Liver (tissue), 9 donors: ENCODE measurements around the gene GNPTAB. TPM values are rescaled to one million over a fixed set of nuclear protein-coding genes. Genes with fewer than 3 reads are reported as not detected.

Experiments
- DNase-seq: peaks from one replicate; pipeline ENCODE4 v3.0.0-alpha.2; 2017; ENCODE audit warnings: low spot score
- H3K27ac ChIP-seq, 2 donors: one replicate each; pipeline ENCODE4 v1.7.0; 2013; ENCODE audit warnings: inconsistent platforms in 2 of 2, low read length in 2 of 2, control low read depth in 1 of 2, low read depth in 1 of 2, mild to moderate bottlenecking in 1 of 2
- H3K27me3 ChIP-seq, 4 donors: one replicate each; pipeline versions ENCODE4 v1.6.1 to v1.7.0; 2013; ENCODE audit warnings: low read length in 3 of 4, inconsistent platforms in 1 of 4, mild to moderate bottlenecking in 1 of 4, moderate library complexity in 1 of 4; ENCODE audit not compliant: control insufficient read depth in 4 of 4, insufficient read depth in 4 of 4
- H3K36me3 ChIP-seq, 4 donors: one replicate each; pipeline versions ENCODE4 v1.6.1 to v1.7.0; 2013; ENCODE audit warnings: low read length in 3 of 4, mild to moderate bottlenecking in 3 of 4, low read depth in 1 of 4, moderate library complexity in 1 of 4; ENCODE audit not compliant: control insufficient read depth in 4 of 4, insufficient read depth in 3 of 4
- H3K4me1 ChIP-seq, 4 donors: one replicate each; pipeline versions ENCODE4 v1.6.1 to v1.7.0; 2013; ENCODE audit warnings: low read length in 3 of 4, mild to moderate bottlenecking in 3 of 4, moderate library complexity in 1 of 4; ENCODE audit not compliant: control insufficient read depth in 4 of 4, insufficient read depth in 4 of 4
- H3K4me3 ChIP-seq, 3 donors: one replicate each; pipeline versions ENCODE4 v1.6.1 to v1.7.0; 2013; ENCODE audit warnings: low read length in 3 of 3, control low read depth in 1 of 3, low read depth in 1 of 3, mild to moderate bottlenecking in 1 of 3
- H3K9ac ChIP-seq, 2 donors: one replicate each; pipeline ENCODE4 v1.7.0; 2013; ENCODE audit warnings: low read length in 2 of 2, mild to moderate bottlenecking in 2 of 2, moderate library complexity in 2 of 2, control low read depth in 1 of 2, low read depth in 1 of 2
- H3K9me3 ChIP-seq, 4 donors: one replicate each; pipeline versions ENCODE4 v1.6.1 to v1.7.0; 2013; ENCODE audit warnings: low read length in 3 of 4; ENCODE audit not compliant: control insufficient read depth in 4 of 4
- FOXA1 ChIP-seq: IDR thresholded peaks from 2 replicates; pipeline ENCODE4 v1.6.1; 2016; ENCODE audit warnings: antibody characterized with exemption
- HNF4G ChIP-seq: IDR thresholded peaks from 2 replicates; pipeline ENCODE4 v1.6.1; 2016; ENCODE audit warnings: antibody characterized with exemption
- JUND ChIP-seq, 2 donors: IDR thresholded peaks; 2 replicates each; pipeline ENCODE4 v1.6.1; 2016; ENCODE audit warnings: antibody characterized with exemption in 2 of 2
- RXRA ChIP-seq, 2 donors: IDR thresholded peaks; 2 replicates each; pipeline ENCODE4 v1.6.1; 2017 to 2018; ENCODE audit warnings: antibody characterized with exemption in 2 of 2, mild to moderate bottlenecking in 1 of 2
- SP1 ChIP-seq: IDR thresholded peaks from 2 replicates; pipeline ENCODE4 v1.6.1; 2018; ENCODE audit warnings: antibody characterized with exemption, mild to moderate bottlenecking
- WGBS: extraction: QIAGEN DNeasy Blood & Tissue Kit; methylation state at CpG from one replicate; pipeline ENCODE4 v1.1.7; 2013; 5-methylcytosine and 5-hydroxymethylcytosine counted together
- polyA plus RNA-seq, 2 donors: library from polyadenylated mRNA; stranded (reverse) in 1 of 2; unstranded in 1 of 2; fragments of 200-250 nt in 1 of 2; fragments of >200 nt in 1 of 2; fragmentation: Nextera tagmentation in 1 of 2; extraction: Ambion mirVana in 1 of 2; gene quantifications; one replicate each; pipeline versions ENCODE4 v1.2.1 to v1.2.3, GENCODE V29; 2013 to 2015
- total RNA-seq, 2 donors: library from RNA; depleted of rRNA; stranded (reverse); fragments of >200 nt; gene quantifications; one replicate each; pipeline ENCODE4 v1.2.3, GENCODE V29; 2014
- TF ChIP-seq, protein P1 (sequence below): fragments of 150-350 bp; IDR thresholded peaks from 2 replicates; pipeline ENCODE4 v1.5.1; 2017; ENCODE audit warnings: improper control_type of control experiment, low read depth, low read length; ENCODE audit not compliant: missing input control
- TF ChIP-seq, protein P2 (sequence below): IDR thresholded peaks from 2 replicates; pipeline ENCODE4 v1.6.1; 2016; ENCODE audit warnings: antibody characterized with exemption
- TF ChIP-seq, protein P3 (sequence below): IDR thresholded peaks from 2 replicates; pipeline ENCODE4 v1.6.1; 2016; ENCODE audit warnings: antibody characterized with exemption
- TF ChIP-seq, protein P4 (sequence below): IDR thresholded peaks from 2 replicates; pipeline ENCODE4 v1.6.1; 2016; ENCODE audit warnings: antibody characterized with exemption, mild to moderate bottlenecking
- donor health status: healthy.
- donor health status: healthy.
- donor health status: healthy.
- donor health status: healthy.
- donor health status: healthy.

Gene GNPTAB
- total and polyA plus RNA-seq, 4 donors, result 4.6 to 11.1 (median 7.7) TPM

DNA sequence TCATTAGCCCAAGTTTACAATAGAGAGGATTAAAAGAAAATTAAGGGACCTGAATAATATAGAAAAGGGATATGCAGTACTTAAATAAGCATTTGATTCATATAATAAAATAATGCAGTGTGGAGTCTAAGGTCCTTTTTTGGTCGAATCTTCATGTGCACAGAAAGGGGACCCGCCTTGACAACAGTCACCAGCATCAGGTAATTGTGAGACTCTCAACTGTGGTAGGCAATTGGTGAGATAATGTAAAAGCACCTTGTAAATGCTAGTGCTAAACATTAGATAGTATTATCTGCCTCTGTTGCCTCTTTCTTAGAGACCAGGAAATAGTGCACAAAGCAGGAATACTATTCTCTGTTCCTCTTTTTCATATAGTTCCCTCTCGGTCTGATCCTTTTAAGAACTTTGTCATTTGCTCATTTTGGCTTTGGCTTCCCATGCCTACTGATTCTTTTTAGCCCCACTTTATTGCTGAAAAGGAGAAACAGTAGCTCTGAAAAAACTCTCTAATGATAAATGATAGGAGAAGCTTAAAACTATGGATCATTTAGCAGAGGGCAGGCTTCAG lies 115.8 kb downstream of the GNPTAB start:
- H3K4me1 ChIP-seq, result peaks cover 4 to 59% (median 38%) of the 10 kb centered on the region in 4 donors
- H3K9ac ChIP-seq, result peak overlapping the region in 1 of 2 donors; percentile 13
- H3K9me3 ChIP-seq, result no peaks in the 10 kb centered on the region
- no peak for DNase-seq
- no peak overlapping the region for H3K4me3 ChIP-seq
- 69% methylated on average over 3 of the region's 3 CpGs for WGBS
- H3K27ac ChIP-seq, result peak overlapping the region; percentile 13 to 29
- TF ChIP-seq SP1 (no peak), RXRA (IDR thresholded peaks at IDR 0.05) (no peak)
- TF ChIP-seq, protein P1, sequence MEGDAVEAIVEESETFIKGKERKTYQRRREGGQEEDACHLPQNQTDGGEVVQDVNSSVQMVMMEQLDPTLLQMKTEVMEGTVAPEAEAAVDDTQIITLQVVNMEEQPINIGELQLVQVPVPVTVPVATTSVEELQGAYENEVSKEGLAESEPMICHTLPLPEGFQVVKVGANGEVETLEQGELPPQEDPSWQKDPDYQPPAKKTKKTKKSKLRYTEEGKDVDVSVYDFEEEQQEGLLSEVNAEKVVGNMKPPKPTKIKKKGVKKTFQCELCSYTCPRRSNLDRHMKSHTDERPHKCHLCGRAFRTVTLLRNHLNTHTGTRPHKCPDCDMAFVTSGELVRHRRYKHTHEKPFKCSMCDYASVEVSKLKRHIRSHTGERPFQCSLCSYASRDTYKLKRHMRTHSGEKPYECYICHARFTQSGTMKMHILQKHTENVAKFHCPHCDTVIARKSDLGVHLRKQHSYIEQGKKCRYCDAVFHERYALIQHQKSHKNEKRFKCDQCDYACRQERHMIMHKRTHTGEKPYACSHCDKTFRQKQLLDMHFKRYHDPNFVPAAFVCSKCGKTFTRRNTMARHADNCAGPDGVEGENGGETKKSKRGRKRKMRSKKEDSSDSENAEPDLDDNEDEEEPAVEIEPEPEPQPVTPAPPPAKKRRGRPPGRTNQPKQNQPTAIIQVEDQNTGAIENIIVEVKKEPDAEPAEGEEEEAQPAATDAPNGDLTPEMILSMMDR, result no peak
- TF ChIP-seq, protein P2, sequence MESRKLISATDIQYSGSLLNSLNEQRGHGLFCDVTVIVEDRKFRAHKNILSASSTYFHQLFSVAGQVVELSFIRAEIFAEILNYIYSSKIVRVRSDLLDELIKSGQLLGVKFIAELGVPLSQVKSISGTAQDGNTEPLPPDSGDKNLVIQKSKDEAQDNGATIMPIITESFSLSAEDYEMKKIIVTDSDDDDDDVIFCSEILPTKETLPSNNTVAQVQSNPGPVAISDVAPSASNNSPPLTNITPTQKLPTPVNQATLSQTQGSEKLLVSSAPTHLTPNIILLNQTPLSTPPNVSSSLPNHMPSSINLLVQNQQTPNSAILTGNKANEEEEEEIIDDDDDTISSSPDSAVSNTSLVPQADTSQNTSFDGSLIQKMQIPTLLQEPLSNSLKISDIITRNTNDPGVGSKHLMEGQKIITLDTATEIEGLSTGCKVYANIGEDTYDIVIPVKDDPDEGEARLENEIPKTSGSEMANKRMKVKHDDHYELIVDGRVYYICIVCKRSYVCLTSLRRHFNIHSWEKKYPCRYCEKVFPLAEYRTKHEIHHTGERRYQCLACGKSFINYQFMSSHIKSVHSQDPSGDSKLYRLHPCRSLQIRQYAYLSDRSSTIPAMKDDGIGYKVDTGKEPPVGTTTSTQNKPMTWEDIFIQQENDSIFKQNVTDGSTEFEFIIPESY, result no peak
- TF ChIP-seq, protein P3, sequence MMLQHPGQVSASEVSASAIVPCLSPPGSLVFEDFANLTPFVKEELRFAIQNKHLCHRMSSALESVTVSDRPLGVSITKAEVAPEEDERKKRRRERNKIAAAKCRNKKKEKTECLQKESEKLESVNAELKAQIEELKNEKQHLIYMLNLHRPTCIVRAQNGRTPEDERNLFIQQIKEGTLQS, result no peak
- no peaks in the 10 kb centered on the region for H3K36me3 ChIP-seq
- H3K27me3 ChIP-seq, result no peaks in the 10 kb centered on the region

DNA sequence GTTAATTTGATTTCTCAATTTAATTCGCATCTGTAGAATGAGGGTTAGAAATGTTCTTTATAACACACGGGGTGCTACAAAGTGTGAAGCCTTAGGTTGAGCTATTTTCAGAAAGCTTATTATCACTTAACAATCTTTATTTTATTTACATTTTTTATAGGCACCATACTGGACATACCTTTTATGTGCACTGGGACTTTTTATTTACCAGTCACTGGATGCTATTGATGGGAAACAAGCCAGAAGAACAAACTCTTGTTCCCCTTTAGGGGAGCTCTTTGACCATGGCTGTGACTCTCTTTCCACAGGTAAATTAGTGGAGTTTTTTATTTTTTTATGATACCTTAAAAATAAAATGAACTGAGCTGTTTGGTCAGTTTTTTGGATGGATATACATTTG lies 116.8 kb downstream of the GNPTAB start:
- no peak overlapping the region for H3K4me3 ChIP-seq
- WGBS, result 43% methylated on average over 2 of the region's 2 CpGs
- H3K9me3 ChIP-seq, result no peaks in the 10 kb centered on the region
- no peak for TF ChIP-seq HNF4G
- no peak for TF ChIP-seq JUND (IDR thresholded peaks at IDR 0.05)
- TF ChIP-seq, protein P2, result no peak
- TF ChIP-seq FOXA1, result no peak
- TF ChIP-seq, protein P4, sequence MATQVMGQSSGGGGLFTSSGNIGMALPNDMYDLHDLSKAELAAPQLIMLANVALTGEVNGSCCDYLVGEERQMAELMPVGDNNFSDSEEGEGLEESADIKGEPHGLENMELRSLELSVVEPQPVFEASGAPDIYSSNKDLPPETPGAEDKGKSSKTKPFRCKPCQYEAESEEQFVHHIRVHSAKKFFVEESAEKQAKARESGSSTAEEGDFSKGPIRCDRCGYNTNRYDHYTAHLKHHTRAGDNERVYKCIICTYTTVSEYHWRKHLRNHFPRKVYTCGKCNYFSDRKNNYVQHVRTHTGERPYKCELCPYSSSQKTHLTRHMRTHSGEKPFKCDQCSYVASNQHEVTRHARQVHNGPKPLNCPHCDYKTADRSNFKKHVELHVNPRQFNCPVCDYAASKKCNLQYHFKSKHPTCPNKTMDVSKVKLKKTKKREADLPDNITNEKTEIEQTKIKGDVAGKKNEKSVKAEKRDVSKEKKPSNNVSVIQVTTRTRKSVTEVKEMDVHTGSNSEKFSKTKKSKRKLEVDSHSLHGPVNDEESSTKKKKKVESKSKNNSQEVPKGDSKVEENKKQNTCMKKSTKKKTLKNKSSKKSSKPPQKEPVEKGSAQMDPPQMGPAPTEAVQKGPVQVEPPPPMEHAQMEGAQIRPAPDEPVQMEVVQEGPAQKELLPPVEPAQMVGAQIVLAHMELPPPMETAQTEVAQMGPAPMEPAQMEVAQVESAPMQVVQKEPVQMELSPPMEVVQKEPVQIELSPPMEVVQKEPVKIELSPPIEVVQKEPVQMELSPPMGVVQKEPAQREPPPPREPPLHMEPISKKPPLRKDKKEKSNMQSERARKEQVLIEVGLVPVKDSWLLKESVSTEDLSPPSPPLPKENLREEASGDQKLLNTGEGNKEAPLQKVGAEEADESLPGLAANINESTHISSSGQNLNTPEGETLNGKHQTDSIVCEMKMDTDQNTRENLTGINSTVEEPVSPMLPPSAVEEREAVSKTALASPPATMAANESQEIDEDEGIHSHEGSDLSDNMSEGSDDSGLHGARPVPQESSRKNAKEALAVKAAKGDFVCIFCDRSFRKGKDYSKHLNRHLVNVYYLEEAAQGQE, result no peak
- no peaks in the 10 kb centered on the region for H3K27me3 ChIP-seq
- H3K9ac ChIP-seq, result peak overlapping the region in 1 of 2 donors; percentile 76
- H3K4me1 ChIP-seq, result peaks cover 4 to 55% (median 44%) of the 10 kb centered on the region in 4 donors
- DNase-seq, result no peak
- H3K36me3 ChIP-seq, result no peaks in the 10 kb centered on the region
- H3K27ac ChIP-seq, result peak overlapping the region; percentile 57 to 94
